NCI-H526 treated with DMSO at 0.1 percent for 48 hours (cell line): Measurements from ENCODE around the gene GJC2.

Experiments used
- DNase-seq: peaks from one replicate; lab custom pipeline; 2025; lab: John Stamatoyannopoulos, UW

The GJC2 gene

DNA sequence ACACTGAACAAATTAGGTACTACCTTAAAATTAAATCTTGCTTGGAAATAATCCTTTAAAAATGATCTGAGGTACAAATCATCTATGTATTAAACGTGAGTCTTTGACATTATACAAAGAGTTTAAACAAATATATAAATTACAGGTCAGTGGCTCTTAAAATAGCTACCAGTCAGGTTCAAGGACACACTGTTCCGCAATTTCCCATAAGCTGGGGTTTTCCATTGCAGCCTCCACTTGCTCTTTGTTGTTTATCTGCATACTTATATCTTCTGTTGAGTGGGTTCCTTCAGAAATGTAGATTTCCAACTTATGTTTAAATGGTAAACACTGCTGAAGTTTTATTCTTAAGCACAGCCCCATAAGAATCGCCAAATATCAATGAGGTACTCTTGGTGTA is 34.9 kb upstream of the GJC2 start:
- DNase-seq = no peak

DNA sequence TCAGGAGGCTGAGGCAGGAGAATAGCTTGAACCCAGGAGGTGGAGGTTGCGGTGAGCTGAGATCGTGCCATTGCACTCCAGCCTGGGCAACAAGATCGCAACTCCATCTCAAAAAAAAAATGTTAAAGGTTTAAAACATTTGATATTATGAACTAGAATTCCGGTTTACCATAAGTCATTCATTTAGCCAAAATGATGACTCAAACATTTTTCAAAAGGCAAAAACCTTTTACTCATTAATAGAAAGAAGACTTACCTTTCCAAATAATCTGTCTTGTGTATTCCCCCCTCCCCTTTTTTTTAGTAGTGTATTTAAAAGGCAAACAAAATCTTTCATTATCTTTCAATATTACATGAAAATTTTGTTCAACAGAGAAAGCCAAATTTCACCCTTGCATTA is 32.4 kb upstream of the GJC2 start:
- no peak for DNase-seq

DNA sequence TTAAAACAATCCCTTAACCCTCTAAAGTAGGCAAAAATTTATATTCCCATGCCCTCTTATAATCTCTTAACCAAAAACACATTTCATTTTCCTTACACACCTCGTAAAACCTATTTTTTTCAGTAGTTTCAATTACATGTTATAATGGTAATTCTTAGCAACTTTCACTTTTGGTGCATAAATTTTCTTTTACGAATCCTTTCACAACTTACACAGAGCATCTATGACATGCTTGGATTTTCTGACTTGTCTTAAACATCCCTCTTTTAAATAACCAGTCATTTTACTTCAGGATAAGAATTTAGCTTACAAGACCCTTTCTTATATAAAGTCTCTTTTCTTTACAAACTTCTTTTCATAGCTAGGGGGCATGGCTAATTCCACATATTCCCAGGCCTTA is 31.7 kb upstream of the GJC2 start:
- no peak for DNase-seq

DNA sequence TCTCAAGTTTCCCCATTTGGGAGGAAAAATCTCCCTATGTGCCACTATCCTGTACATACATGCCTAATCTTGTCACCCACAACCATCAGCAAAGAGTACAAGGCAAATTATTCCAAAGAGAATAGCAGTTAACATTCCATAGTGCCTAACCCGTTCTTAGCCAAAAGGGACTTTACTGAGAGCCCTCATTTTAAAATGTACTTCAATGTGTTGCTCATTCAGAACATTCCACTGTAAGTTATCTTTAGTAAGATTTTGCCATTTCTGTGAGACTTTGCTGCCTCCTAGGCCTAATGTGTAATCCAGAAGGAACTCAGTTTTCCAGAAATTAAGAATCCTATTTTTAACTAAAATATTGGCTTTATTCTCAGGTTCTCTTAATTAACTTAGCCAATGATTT is 29.4 kb upstream of the GJC2 start:
- DNase-seq = no peak

DNA sequence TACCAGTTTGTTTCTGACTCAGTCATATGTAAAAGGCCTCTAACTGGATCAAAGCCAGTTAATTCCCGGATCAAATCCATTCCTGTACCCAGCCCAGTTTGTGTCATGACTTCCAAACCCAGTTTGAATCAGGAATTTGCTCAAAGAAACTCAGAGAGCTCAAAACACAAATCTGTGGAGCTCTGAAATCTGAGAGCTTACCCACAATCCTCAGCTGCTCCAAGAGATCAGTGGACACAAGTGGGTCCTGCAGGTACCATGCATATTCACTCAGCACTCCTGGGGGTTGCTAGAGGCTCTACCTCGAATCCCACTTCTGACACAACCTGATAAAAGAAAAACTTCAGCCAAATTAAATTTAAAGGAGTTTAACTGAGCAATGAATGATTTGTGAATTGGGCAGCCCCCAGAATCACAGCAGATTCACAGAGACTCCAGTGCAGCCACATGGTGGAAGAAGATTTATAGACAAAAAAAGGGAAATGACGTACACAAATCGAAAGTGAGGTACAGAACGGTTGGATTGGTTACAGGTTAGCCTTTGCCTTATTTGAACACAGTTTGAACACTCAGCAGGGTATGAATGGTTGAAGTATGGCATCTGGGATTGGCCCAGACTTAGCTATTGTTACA is 28.8 kb upstream of the GJC2 start:
- no peak for DNase-seq

DNA sequence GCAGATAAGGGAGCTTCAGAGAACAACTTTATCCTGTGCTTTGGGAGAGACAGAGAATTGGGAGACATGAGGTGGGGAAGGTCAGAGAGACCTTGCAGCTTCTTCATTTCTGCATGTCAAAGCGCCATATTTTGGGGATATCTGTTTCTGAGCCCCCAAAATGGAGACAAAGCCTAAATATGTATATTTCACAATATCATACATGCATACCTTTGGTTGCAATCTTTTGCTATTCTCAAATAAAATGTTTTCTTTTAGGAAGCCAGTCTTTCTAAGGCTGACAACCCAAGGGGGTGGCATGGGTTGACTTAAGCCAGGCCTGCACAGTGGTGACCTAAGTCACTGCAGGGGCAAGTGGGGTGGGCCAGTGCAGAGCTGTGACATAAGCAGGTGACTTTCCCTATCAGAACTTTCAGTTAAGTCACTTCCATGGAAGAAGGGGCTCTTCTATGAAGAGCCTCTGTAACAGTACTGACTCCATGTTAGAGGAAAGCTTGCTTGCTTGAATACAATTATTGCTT is 26.7 kb upstream of the GJC2 start:
- DNase-seq = no peak

DNA sequence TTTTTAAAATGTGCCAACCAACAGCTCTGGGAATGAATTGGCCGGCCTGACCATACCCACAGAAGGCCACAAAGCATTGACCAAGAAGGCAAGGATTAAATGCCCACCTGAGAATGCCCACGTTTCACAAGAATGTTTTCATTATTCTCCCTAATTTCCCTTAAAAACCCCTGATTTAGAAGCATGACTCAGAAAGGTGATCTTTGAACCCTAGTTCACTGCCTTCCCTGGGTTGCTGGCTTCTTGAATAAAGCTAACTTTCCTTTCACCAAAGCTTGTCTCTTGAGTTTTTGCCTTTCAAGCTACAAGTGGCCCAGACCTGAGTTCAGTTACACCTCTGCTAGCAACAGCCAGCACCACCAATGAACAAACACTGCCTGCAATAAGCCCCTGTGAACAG is 26.2 kb upstream of the GJC2 start:
- DNase-seq = no peak

DNA sequence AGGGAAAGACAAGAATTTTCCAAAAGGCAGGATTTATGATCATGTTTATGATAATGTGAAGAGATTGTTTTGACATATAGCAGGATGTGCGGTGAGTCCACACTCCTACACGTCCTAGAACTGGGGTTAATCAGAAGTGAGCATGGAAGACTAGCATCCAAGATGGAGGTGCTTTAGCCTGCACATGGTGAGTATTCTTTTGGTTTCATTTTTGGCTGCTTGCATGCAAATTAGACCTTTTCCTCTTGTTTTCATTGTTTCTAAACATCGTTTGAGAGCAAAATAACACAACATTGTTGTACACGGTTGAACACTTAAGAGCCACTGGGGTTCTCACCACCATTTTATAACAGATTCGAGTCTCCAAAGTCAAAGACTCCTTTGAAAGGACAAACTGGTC is 24.5 kb upstream of the GJC2 start:
- no peak for DNase-seq

DNA sequence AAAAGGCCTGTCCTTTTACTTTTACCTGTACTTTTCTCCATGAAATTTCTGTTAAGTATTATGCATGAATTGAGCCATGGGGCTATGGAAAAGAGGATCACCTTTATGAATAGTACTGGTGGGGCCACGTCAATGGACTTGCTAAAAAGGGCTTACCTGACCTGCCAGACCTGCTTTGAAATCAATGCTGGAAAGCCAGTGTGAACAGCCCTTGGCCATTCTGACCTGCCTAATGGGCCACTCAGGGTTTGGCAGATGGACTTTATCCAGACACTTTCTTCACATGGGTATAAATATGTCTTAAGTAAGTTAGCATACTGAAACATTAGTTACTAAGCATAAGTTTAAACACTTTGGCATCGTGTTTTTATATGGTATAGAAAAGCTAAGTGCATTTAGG is 18.0 kb upstream of the GJC2 start:
- DNase-seq = no peak

DNA sequence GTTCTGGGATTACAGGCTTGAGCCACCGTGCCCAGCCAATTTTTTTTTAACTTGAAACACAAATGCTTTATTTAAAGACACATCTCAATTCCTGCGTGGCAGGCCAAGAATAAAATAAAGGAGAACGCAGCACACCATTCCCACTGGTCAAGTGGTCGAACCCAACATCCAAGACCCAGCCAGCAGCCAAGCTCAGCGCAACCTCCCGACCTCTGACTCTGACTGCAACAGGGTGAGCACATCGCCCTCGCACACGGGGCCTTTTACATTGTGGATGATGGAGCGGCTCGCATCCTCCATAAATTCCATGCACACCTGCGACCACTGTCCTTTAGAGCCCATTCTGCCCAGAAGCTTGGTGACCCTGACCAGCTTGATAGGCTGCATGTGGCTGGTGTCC is 15.1 kb upstream of the GJC2 start:
- DNase-seq = no peak

DNA sequence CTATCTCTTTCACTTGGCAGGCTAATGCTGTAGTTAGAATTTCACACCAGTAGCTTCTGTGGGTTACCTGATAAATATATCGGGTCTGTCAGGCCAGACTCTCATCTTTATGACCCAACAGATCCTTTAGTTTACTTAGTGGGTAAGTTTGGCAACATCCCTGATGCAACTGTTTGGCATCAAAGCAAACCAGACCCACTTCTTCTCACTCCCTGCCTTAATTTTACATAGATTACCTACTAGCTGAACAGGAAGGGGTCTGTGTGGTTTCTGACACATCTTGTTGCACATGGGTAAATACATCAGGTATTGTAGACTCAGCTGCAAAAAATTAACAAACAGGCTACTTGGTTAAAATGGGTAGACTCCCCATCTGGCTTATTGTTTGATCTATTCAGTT is 12.8 kb upstream of the GJC2 start:
- DNase-seq = no peak

DNA sequence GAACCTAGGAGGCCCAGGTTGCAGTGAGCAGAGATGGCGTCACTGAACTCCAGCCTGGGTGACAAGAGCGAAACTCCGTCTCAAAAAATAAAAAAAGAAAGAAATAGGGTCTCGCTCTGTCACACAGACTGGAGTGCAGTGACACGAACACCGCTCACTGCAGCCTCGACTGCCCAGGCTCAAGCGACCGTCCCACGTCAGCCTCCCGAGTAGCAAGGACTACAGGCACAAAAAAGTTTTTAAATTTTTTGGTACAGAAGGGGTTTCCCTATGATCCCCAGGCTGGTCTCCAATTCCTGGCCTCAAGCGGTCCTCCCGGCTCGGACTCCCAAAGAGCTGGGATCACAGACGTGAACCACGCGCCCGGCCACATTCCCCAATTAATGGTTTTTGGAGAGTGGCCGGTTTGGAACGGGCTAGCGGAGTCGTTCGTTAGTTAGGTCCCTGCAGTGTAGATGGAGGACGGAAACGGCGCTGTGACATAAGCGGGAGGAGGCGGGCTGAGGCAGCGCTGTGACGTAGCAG is 10.3 kb upstream of the GJC2 start:
- no peak for DNase-seq

DNA sequence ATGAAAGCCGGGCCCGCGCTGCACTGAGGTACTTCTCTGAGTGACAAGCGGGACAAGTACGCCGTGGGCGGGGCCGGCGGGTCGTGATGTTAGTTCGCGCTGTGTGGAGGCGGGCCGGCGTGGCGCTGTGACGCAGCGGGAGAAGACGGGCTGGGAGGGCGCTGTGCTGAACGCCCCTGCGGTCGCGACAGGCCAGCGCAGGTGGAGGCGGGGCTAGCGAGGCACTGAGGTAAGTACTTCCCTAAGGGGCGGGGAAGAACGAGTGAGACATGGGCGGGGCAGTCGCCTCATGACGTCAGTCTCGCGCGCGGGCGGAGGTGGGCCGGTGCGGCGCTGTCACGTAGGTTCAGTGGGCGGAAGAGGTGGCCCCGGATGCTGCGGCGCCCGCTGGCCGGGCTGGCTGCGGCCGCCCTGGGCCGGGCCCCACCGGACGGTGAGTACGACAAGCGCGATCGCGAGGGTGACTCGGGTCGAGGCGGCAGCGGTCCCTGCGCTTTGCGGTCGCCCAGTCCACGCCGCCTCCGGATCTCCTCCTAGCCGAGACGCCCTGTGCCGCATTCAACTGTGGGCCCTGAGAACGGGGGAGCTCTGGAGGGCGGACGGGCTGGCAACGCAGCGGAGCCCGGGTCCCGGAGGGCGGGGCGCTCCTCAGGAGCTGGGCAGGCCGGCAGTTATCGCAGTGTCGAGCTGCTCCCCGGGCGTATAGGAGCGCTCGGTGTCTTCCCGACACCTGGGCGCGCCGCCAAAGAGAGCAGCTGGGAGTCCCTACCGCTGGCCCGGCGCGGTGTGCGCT is 9.6 kb upstream of the GJC2 start, which contains the start of gene GUK1:
TSS of gene GUK1 (plus strand) at position 349 of the 793 bp plus-strand sequence. CDS start at position 373, 24 bp downstream.
- peak; percentile 93 for DNase-seq

DNA sequence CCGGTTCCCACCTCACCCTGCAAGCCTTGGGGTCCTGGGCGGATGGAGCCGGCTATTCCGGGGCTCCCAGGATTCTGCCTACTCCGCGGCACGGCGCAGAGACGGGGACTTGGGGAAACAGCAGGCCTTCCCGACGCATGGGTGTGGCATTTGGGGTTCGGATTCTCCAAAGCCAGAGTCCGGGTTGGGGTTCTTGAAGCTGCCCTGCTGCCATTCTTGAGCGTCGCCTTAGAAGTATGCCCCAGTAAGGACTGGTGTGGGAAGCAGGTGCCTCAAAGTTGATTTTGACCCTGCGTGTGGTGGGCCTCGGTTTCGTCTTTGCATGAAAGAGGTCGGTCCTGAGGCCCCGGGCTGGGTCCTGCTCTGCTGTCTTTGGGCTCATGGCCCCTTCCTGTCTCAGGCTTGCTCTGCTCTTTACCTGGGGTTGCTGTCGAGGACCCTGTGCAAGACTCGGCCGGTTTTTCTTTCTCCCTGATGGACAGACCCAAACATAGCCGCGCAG is 9.0 kb upstream of the GJC2 start:
- DNase-seq = no peak

DNA sequence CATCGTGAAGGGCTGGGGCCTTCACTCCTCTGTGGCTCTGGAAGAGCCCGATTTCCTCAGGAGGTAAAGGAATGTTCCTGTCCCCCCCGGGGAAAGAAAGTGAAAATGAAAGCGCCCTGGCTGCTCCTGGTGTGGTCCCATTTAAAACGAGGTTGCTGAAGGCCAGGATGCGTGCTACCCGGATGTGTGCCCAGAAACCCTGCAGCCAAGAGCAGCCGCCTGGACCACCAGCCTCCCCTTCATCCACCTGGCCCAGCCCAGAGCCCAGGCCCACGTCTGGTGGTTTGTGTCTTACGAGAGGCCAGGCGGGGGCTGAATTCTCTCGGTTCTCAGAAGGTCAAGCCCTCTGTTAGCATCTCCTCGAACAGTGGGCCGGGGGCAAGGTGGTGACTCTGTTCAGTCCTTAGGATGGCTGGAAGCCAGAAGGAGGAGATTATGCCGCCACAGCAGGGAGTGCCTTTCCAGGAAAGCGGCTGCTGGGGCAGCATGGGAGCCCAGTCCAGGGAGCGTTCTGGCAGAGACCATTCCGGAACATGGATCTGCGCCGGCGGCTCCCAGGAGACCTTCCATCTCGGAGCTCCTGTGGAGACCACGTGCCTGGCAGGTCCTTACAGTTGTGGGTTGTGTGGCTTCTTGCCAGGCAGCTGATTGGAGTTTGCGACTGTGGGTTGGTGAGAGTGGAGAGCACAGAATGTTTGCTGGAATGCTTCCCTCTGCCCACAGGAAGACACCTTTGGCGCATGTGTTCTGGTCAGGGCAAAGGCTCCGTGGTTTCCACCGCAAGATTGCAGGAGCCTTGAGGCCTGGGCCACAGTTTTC is 8.3 kb upstream of the GJC2 start:
- no peak for DNase-seq

DNA sequence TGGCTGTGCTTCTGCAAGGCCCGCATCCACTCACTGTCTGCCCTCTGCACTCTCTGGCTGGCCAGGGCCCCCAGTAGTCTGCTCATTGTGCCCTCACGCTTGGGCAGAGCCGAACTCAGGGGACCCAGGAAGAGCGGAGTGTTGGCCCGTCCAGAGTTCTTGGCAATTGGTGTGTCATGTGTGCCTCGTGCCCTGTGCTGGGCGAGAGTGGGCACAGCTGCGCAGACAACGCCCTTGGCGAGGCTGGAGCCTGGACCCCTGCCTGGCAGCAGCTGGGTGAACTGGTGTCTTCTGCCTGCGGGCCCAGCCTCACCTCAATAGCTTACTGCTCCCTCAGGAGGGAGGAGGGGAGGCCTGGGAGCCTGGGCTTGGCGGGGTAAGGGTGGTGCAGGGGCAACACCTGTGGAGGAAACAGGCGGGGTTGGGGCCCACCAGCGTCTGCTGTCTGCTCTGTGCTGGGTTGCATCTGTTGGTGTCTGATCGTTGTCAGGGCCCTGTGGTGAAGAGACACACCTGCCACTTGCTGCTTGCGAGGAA is 7.5 kb upstream of the GJC2 start:
- no peak for DNase-seq

DNA sequence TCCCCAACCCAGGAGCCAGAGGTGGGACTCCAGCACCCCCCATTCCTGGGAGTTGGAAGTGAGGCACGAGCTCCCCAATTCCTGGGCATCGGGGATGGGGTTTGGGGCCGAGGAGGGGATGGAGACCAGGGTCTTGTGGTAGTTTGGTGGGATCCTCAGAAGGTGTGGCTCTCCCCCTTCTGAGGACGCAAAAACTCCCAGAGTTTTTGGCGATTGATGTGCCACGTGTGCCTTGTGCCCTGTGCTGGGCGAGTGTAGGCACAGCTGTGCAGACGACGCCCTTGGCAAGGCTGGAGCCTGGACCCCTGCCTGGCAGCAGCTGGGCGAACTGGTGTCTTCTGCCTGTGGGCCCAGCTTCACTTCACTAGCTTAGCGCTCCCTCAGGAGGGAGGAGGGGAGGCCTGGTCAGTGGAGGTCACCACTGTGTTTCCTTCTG is 7.0 kb upstream of the GJC2 start:
- DNase-seq = no peak

DNA sequence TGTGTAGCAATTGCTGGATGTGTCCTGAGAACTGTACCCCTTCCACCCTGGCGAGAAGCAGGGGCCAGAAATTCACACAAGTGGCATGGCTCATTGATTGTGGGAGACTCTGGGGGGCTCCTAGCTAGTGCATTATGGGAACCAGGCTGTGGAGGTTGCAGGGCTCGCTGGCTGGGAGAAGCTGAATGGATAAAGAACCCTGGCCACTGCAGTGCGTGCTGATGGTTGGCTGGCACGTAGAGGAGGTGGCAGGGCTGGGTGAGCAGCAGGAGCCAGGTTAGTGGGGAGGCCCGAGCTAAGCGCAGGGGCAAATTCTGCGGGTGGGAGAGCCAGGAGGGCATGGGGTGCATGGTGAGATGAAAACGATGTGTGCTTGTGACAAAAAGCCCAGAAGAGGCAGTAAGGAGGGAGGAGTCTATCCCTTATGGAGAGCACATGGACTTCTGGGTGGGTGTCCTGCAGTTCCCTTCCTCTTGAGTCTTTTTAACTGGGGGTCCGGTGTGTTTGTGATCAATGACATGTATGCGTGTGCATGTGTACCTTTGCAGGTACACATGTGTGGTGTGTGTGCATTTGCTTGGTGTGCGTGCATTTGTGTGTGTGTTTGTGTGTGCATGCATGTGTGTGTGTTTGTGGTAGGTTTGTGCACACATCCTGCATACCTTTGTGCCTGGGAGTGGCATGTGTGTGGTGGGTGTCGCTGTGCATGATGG is 6.1 kb upstream of the GJC2 start:
- DNase-seq = no peak

DNA sequence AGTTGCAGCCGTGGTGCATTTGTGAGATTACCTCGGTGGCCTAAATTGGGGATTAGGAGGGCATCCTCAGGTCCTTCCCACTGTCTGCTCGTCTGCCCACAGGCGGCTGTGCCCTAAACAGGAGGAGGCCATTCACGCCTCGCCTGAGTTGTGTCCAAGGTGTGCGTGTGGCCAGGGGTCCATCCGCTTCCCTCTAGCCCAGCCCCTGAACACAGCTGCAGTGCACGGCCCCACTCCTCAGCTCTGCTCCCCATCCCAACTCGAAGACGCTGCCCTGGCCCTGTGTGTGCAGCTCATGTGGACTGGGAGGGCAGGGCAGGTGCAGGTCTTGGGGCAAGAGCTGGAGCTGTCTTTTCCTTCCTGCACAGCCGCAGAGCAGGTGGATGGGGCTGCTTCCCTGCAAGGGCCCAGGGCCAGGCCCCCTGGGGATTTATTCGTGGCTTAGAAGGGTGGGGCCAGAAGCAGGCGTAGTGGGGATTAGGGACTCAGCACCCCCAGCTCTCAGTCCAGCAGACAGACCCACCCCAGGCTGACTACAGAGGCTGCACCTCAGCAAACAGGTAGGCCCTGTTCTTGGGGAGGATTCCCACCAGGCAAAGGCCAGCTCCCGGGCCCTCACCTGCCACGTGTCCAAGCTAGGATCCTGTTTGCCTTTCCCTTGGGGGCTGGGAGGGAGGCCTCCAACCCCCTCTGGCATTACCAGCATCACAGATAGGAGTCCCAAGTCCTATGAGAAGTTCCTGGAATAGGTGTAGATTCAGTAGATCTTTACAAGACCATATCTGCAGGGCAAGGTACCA is 5.3 kb upstream of the GJC2 start:
- DNase-seq = no peak

DNA sequence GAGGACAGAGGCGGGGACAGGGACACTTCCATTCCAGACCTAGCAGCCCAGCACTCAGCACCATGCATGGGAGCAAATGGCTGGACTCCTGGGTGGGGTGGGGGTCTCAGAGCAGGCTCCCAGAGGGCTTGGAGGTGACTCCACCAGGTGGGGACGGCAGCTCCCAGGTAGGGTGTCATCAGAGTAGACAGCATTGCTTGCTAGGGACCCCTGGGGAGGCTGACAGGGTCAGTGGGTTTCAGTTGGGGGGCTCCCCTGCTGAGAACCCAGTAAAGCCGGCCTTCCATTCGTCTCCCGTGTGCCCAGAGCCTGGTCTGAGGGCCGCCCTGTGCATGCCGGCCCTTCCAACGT is 4.8 kb upstream of the GJC2 start:
- no peak for DNase-seq
